Measurements from ENCODE around the gene OPTC. TPM values are rescaled to one million over a fixed set of nuclear protein-coding genes. Genes with fewer than 3 reads are reported as not detected.

OPTC gene
- total RNA-seq, 1 donor from 2014 or later = not detected

GRCh38 chr1:203499643-203500278 lies 5.8 kb downstream of the OPTC start:
- FAIRE-seq = no peak
- no peak for DNase-seq (ENCODE audit: low read depth)
- TF ChIP-seq EZH2 (IDR thresholded peaks at IDR 0.05; ENCODE audit: insufficient read depth, low read length) (no peak), CTCF (IDR thresholded peaks at IDR 0.05; ENCODE audit: insufficient read depth, low read depth, low read length) (no peak)

GRCh38 chr1:203500279-203500678 lies 6.3 kb downstream of the OPTC start:
- no peak for DNase-seq (ENCODE audit: low read depth)
- no peak overlapping the region for H3K27ac ChIP-seq (ENCODE audit: low read depth, low read length)
- H3K27me3 ChIP-seq (ENCODE audit: insufficient read depth, low read length) = peaks cover 4% of the 10 kb centered on the region
- no peak for TF ChIP-seq EZH2 (IDR thresholded peaks at IDR 0.05; ENCODE audit: insufficient read depth, low read length)
- no peak for TF ChIP-seq CTCF (IDR thresholded peaks at IDR 0.05; ENCODE audit: insufficient read depth, low read depth, low read length)
- no peaks in the 10 kb centered on the region for H4K20me1 ChIP-seq (ENCODE audit: insufficient read depth, low read length)
- no peaks in the 10 kb centered on the region for H3K79me2 ChIP-seq (ENCODE audit: insufficient read depth, low read length)
- no peak for FAIRE-seq
- H3K9me3 Mint-ChIP-seq (ENCODE audit: unreplicated experiment) = no peaks in the 10 kb centered on the region
- no peaks in the 10 kb centered on the region for H3K9me3 ChIP-seq (ENCODE audit: insufficient read depth, low read depth, low read length)
- peaks cover 49% of the 10 kb centered on the region for H3K27me3 Mint-ChIP-seq (ENCODE audit: low read depth, unreplicated experiment)
- no peaks in the 10 kb centered on the region for H3K4me1 ChIP-seq (ENCODE audit: insufficient read depth, low read length)
- no peaks in the 10 kb centered on the region for H3K36me3 ChIP-seq (ENCODE audit: insufficient read depth, low read length)
- peaks cover 11% of the 10 kb centered on the region for H3K4me1 Mint-ChIP-seq (ENCODE audit: low read depth, unreplicated experiment)
- no peak overlapping the region for H3K4me3 ChIP-seq (ENCODE audit: insufficient read depth, low read depth, low read length)
- H2AFZ ChIP-seq (ENCODE audit: low read depth, low read length) = no peak overlapping the region
- H3K27ac Mint-ChIP-seq (ENCODE audit: unreplicated experiment) = no peak overlapping the region
- no peak overlapping the region for H3K4me2 ChIP-seq (ENCODE audit: low read length)
- peaks cover 6% of the 10 kb centered on the region for H3K36me3 Mint-ChIP-seq (ENCODE audit: low read depth, unreplicated experiment)
- H3K4me3 Mint-ChIP-seq (ENCODE audit: unreplicated experiment) = no peak overlapping the region
- H3K9ac ChIP-seq (ENCODE audit: low read length) = no peak overlapping the region

More at GRCh38 chr1:203499643-203500278, 5.8 kb downstream of the OPTC start:
- Histone ChIP-seq H3K9me3 (ENCODE audit: insufficient read depth, low read depth, low read length) (no peaks in the 10 kb centered on the region), H4K20me1 (ENCODE audit: insufficient read depth, low read length) (no peaks in the 10 kb centered on the region), H3K27ac (ENCODE audit: low read depth, low read length) (no peak overlapping the region), H3K79me2 (ENCODE audit: insufficient read depth, low read length) (no peaks in the 10 kb centered on the region), H3K4me2 (ENCODE audit: low read length) (no peak overlapping the region), H3K27me3 (ENCODE audit: insufficient read depth, low read length) (peaks cover 4% of the 10 kb centered on the region), H3K4me1 (ENCODE audit: insufficient read depth, low read length) (no peaks in the 10 kb centered on the region), H2AFZ (ENCODE audit: low read depth, low read length) (no peak overlapping the region), H3K36me3 (ENCODE audit: insufficient read depth, low read length) (no peaks in the 10 kb centered on the region), H3K9ac (ENCODE audit: low read length) (no peak overlapping the region), H3K4me3 (ENCODE audit: insufficient read depth, low read depth, low read length) (no peak overlapping the region)
- Mint-ChIP-seq H3K27me3 (ENCODE audit: low read depth, unreplicated experiment) (peaks cover 49% of the 10 kb centered on the region), H3K4me3 (ENCODE audit: unreplicated experiment) (no peak overlapping the region), H3K9me3 (ENCODE audit: unreplicated experiment) (no peaks in the 10 kb centered on the region), H3K36me3 (ENCODE audit: low read depth, unreplicated experiment) (peaks cover 6% of the 10 kb centered on the region), H3K4me1 (ENCODE audit: low read depth, unreplicated experiment) (peaks cover 7% of the 10 kb centered on the region), H3K27ac (ENCODE audit: unreplicated experiment) (no peak overlapping the region)

- H2AFZ ChIP-seq (ENCODE audit: low read depth, low read length) = no peak overlapping the region
- H3K4me2 ChIP-seq (ENCODE audit: low read length) = no peak overlapping the region
- Mint-ChIP-seq H3K4me1 (ENCODE audit: low read depth, unreplicated experiment) (peaks cover 34% of the 10 kb centered on the region), H3K27me3 (ENCODE audit: low read depth, unreplicated experiment) (peaks cover 25% of the 10 kb centered on the region), H3K9me3 (ENCODE audit: unreplicated experiment) (no peaks in the 10 kb centered on the region), H3K36me3 (ENCODE audit: low read depth, unreplicated experiment) (peaks cover 4% of the 10 kb centered on the region), H3K27ac (ENCODE audit: unreplicated experiment) (no peak overlapping the region), H3K4me3 (ENCODE audit: unreplicated experiment) (no peak overlapping the region)
- DNase-seq (ENCODE audit: low read depth) (no peak), FAIRE-seq (no peak)
- H3K79me2 ChIP-seq (ENCODE audit: insufficient read depth, low read length) = no peaks in the 10 kb centered on the region
- H3K9me3 ChIP-seq (ENCODE audit: insufficient read depth, low read depth, low read length) = no peaks in the 10 kb centered on the region
- H3K4me1 ChIP-seq (ENCODE audit: insufficient read depth, low read length) = peaks cover 16% of the 10 kb centered on the region
- no peak overlapping the region for H3K4me3 ChIP-seq (ENCODE audit: insufficient read depth, low read depth, low read length)
- H3K36me3 ChIP-seq (ENCODE audit: insufficient read depth, low read length) = no peaks in the 10 kb centered on the region
- H3K9ac ChIP-seq (ENCODE audit: low read length) = no peak overlapping the region
- TF ChIP-seq EZH2 (IDR thresholded peaks at IDR 0.05; ENCODE audit: insufficient read depth, low read length) = no peak
- H4K20me1 ChIP-seq (ENCODE audit: insufficient read depth, low read length) = no peaks in the 10 kb centered on the region
- no peak overlapping the region for H3K27ac ChIP-seq (ENCODE audit: low read depth, low read length)
- H3K27me3 ChIP-seq (ENCODE audit: insufficient read depth, low read length) = peaks cover 4% of the 10 kb centered on the region
Measured at GRCh38 chr1:203503836-203504235, 9.9 kb downstream of the OPTC start.
